ENCODE measurements around the gene HMGCS2.
"Not testable (repeated sequence)": the region's sequence is repeated elsewhere in the genome, so short reads cannot be mapped to it uniquely, and the experiment has no call there.

HMGCS2 gene

GRCh38 chr1:119725626-119726025 lies 43.1 kb downstream of the HMGCS2 start:
- no peak for DNase-seq

GRCh38 chr1:119724611-119725218 lies 44.0 kb downstream of the HMGCS2 start:
- no peak for DNase-seq

GRCh38 chr1:119721896-119722295 lies 46.8 kb downstream of the HMGCS2 start:
- DNase-seq, result no peak

- DNase-seq, result no peak
These were observed 47.8 kb downstream of the HMGCS2 start for GRCh38 chr1:119720866-119721440.

GRCh38 chr1:119718972-119719371 lies 49.7 kb downstream of the HMGCS2 start:
- DNase-seq, result no peak

- no peak for DNase-seq
These were observed 50.3 kb downstream of the HMGCS2 start for GRCh38 chr1:119718409-119718808.

- DNase-seq, result no peak
These were observed 53.2 kb downstream of the HMGCS2 start for GRCh38 chr1:119715542-119715941.

GRCh38 chr1:119714583-119714982 lies 54.1 kb downstream of the HMGCS2 start:
- DNase-seq, result no peak

GRCh38 chr1:119713749-119714456 lies 54.8 kb downstream of the HMGCS2 start:
- no peak for DNase-seq

- no peak for DNase-seq
These were observed 55.5 kb downstream of the HMGCS2 start for GRCh38 chr1:119713039-119713748.

- DNase-seq, result peak; percentile 39
These were observed 56.2 kb downstream of the HMGCS2 start for GRCh38 chr1:119712342-119713038.

GRCh38 chr1:119711804-119712341 lies 56.8 kb downstream of the HMGCS2 start, which contains the start of gene PHGDH:
Gene PHGDH, plus strand, starts transcription at chr1:119711934. Its CDS starts 89 bp downstream, at chr1:119712023.
- DNase-seq, result peak; percentile 61

GRCh38 chr1:119711356-119711803 lies 57.3 kb downstream of the HMGCS2 start:
- DNase-seq, result not testable (repeated sequence)

GRCh38 chr1:119706599-119706998 lies 62.1 kb downstream of the HMGCS2 start:
- DNase-seq, result not testable (repeated sequence)

- no peak for DNase-seq
These were observed 64.8 kb downstream of the HMGCS2 start for GRCh38 chr1:119703666-119704450.

GRCh38 chr1:119702384-119702783 lies 66.3 kb downstream of the HMGCS2 start:
- DNase-seq, result no peak

GRCh38 chr1:119701659-119702058 lies 67.0 kb downstream of the HMGCS2 start:
- no peak for DNase-seq

- DNase-seq, result no peak
These were observed 68.4 kb downstream of the HMGCS2 start for GRCh38 chr1:119700326-119700725.

Measured in 8988T (cell line).